A673 (cell line): Measurements from ENCODE around the gene TCF7. TPM values are rescaled to one million over a fixed set of nuclear protein-coding genes. Genes with fewer than 3 reads are reported as not detected.

Experiments used
- BruUV-seq: library from RNA; stranded (reverse); fragments of 400-500 nt; replicated peaks from 2 replicates; lab custom pipeline; 2021; lab: Mats Ljungman, UMichigan
- CTCF ChIA-PET: fragments of 300-600 bp; sonication (Branson Sonifier 250); formaldehyde crosslinking; loops from one replicate; lab custom pipeline; 2022; ENCODE audit warnings: antibody characterized with exemption; lab: Charles Lee
- POLR2A ChIA-PET: fragments of 300-600 bp; sonication (Branson Sonifier 250); formaldehyde crosslinking; loops from one replicate; lab custom pipeline; 2022; ENCODE audit warnings: antibody characterized with exemption; ENCODE audit not compliant: low non-redundant PET; lab: Charles Lee
- DNase-seq: peaks from one replicate; pipeline ENCODE4 v3.0.0-alpha.2; 2015; ENCODE audit warnings: low spot score
- H3K27ac ChIP-seq: fragments of 200-600 bp; sonication (generic); 2 replicates; pipeline ENCODE4 v1.5.1; 2016; ENCODE audit warnings: mixed run types, low read depth, mild to moderate bottlenecking, mixed read lengths, antibody characterized with exemption, low read length; ENCODE audit not compliant: poor library complexity, severe bottlenecking
- H3K27me3 ChIP-seq: fragments of 200-600 bp; sonication (generic); replicated peaks from 2 replicates; pipeline ENCODE4 v1.6.1; 2017; ENCODE audit warnings: mixed run types, low read depth, mild to moderate bottlenecking, mixed read lengths, antibody characterized with exemption, low read length; ENCODE audit not compliant: insufficient read depth, poor library complexity
- H3K36me3 ChIP-seq: fragments of 200-600 bp; sonication (generic); 2 replicates; pipeline ENCODE4 v1.6.1; 2016; ENCODE audit warnings: mixed run types, mild to moderate bottlenecking, mixed read lengths, antibody characterized with exemption, low read length; ENCODE audit not compliant: insufficient read depth, poor library complexity, severe bottlenecking
- H3K4me1 ChIP-seq: fragments of 200-600 bp; sonication (generic); 2 replicates; pipeline ENCODE4 v1.6.1; 2017; ENCODE audit warnings: mixed run types, mild to moderate bottlenecking, mixed read lengths, antibody characterized with exemption, low read length; ENCODE audit not compliant: insufficient read depth, poor library complexity, severe bottlenecking
- H3K4me3 ChIP-seq: fragments of 200-600 bp; sonication (generic); 2 replicates; pipeline ENCODE4 v1.5.1; 2016; ENCODE audit warnings: low read depth, mixed run types, mild to moderate bottlenecking, mixed read lengths, low read length; ENCODE audit not compliant: poor library complexity, severe bottlenecking
- H3K9me3 ChIP-seq: fragments of 200-600 bp; sonication (generic); 2 replicates; pipeline ENCODE4 v1.6.1; 2016; ENCODE audit warnings: mixed run types, low read depth, mild to moderate bottlenecking, mixed read lengths, antibody characterized with exemption, low read length; ENCODE audit not compliant: poor library complexity, severe bottlenecking
- CTCF ChIP-seq: fragments of 300-800, 200-600 bp; sonication (generic); conservative IDR thresholded peaks from 2 replicates; pipeline ENCODE4 v1.5.1; 2017; ENCODE audit warnings: low read depth, mild to moderate bottlenecking, antibody characterized with exemption, low read length, moderate library complexity, mixed read lengths
- EZH2 ChIP-seq: fragments of 200-600 bp; sonication (generic); IDR thresholded peaks from 2 replicates; pipeline ENCODE4 v1.6.1; 2017; ENCODE audit warnings: borderline replicate concordance, low read depth, mild to moderate bottlenecking, mixed read lengths, antibody characterized with exemption, low read length; ENCODE audit not compliant: poor library complexity, severe bottlenecking
- intact Hi-C: fragments of 100-400 bp; cut with micrococcal nuclease; formaldehyde crosslinking; loops from one replicate; pipeline ENCODE4 v1.10.0; 2022; ENCODE audit not compliant: unreplicated experiment
- total RNA-seq: library from RNA; stranded (reverse); gene quantifications from 2 replicates; pipeline ENCODE4 v1.2.3, GENCODE V29; 2021

The TCF7 gene
- total RNA-seq, 1 experiment from 2014 or later, result 3.3 TPM

DNA sequence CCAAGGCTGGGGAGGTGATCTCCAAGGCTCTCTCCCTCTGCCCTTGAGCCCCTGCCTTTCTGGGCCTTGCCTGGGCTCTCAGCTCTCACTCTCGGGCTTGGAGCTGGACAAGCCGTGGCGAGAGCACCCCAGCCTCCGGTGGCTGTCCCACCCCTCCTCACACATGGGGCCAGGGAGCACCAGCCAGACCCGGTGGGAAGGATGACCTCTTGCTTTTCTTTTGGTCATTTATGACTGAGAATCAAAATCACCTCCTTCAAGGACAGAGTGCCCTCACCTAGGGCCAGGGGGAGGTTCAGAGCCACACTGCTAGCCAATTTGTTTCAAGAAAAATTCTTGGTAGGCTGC is 14.1 kb downstream of the TCF7 start:
- CTCF ChIA-PET, result no interaction called here
- intact Hi-C loops, result no loop called here

DNA sequence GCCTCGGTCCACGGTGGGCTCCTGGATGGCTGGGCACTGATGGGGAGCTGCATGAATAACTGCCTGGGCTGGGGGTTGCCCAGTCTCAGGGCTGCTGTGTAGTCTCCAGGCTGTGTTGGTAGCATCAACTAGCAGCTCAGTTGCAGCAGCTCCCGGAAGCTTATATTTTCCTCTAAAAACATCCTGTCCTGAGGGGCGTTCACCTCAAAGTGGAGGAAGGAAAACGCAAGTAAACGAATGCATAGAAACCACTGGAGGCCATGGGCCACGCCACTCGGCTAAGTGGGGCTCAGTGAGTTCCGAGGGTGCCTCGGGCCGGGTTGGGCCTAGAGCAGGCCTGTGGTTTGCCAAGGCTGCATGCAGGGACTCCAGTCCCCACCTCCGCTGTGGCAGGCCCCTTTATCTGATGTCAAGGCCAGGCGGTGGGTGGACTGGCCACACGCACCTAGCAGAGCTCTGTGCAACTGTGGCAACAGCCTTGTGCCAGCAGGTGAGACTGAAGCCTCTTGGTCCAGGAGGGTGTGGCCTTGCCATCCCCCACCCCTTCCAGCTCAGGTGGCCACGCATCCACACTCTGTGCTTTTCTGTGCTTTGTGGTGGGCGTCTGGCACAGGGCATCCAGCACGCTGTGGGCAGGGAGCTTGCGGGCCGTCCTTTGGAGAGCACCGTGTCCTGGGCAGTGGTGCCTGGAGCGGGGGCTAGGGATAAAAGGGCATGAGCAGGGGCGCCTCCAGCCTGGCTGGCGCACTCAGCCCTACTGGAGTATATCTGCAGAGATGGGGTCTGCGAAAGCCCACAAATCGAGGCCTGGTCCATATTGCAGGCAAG is 15.1 kb downstream of the TCF7 start:
- BruUV-seq, result no TSS peak

More for the DNA sequence above, 14.1 kb downstream of the TCF7 start:
- TF ChIP-seq EZH2 (no peak), CTCF (no peak)
- BruUV-seq, result no TSS peak
- H3K4me1 ChIP-seq, result no peaks in the 10 kb centered on the region
- H3K27ac ChIP-seq, result no peak overlapping the region
- H3K9me3 ChIP-seq, result no peaks in the 10 kb centered on the region
- H3K27me3 ChIP-seq, result no peaks in the 10 kb centered on the region
- POLR2A ChIA-PET, result no interaction called here
- DNase-seq, result no peak
- peaks cover 6% of the 10 kb centered on the region for H3K36me3 ChIP-seq
- no peak overlapping the region for H3K4me3 ChIP-seq

GRCh38 chr5:134130239-134130945 is 15.9 kb downstream of the TCF7 start:
- no peak for TF ChIP-seq EZH2
- TF ChIP-seq CTCF, result no peak
- peaks cover 13% of the 10 kb centered on the region for H3K36me3 ChIP-seq
- no peak overlapping the region for H3K27ac ChIP-seq
- no peaks in the 10 kb centered on the region for H3K27me3 ChIP-seq
- H3K4me3 ChIP-seq, result no peak overlapping the region
- H3K9me3 ChIP-seq, result no peaks in the 10 kb centered on the region
- no peak for DNase-seq
- CTCF ChIA-PET, result no interaction called here
- POLR2A ChIA-PET, result no interaction called here
- intact Hi-C loops, result no loop called here
- H3K4me1 ChIP-seq, result no peaks in the 10 kb centered on the region
- no TSS peak for BruUV-seq

More for the DNA sequence above, 15.1 kb downstream of the TCF7 start:
- Histone ChIP-seq H3K36me3 (peaks cover 9% of the 10 kb centered on the region), H3K4me3 (no peak overlapping the region), H3K4me1 (no peaks in the 10 kb centered on the region), H3K9me3 (no peaks in the 10 kb centered on the region), H3K27me3 (no peaks in the 10 kb centered on the region), H3K27ac (no peak overlapping the region)
- intact Hi-C loops, result no loop called here
- ChIA-PET CTCF (no interaction called here), POLR2A (no interaction called here)
- TF ChIP-seq CTCF (no peak), EZH2 (no peak)
- DNase-seq, result no peak
